Measurements from ENCODE around the gene PDXDC1.
"Not testable (repeated sequence)": the region's sequence is repeated elsewhere in the genome, so short reads cannot be mapped to it uniquely, and the experiment has no call there.

PDXDC1 gene

GRCh38 chr16:14978908-14979307, 4.1 kb downstream of the PDXDC1 start:
- H3K4me1 ChIP-seq (ENCODE audit: control insufficient read depth, insufficient read depth, low read length); H3K27me3 ChIP-seq (ENCODE audit: control insufficient read depth, insufficient read depth, low read length); H3K36me3 ChIP-seq (ENCODE audit: control insufficient read depth, insufficient read depth, low read length); H3K4me3 ChIP-seq (ENCODE audit: low read length); H3K27ac ChIP-seq (ENCODE audit: low read depth, low read length); H3K9ac ChIP-seq (ENCODE audit: low read length): not testable (repeated sequence)

- H3K4me3 ChIP-seq (ENCODE audit: low read length); H3K27me3 ChIP-seq (ENCODE audit: control insufficient read depth, insufficient read depth, low read length); H3K4me1 ChIP-seq (ENCODE audit: control insufficient read depth, insufficient read depth, low read length); H3K9ac ChIP-seq (ENCODE audit: low read length); H3K36me3 ChIP-seq (ENCODE audit: control insufficient read depth, insufficient read depth, low read length); H3K27ac ChIP-seq (ENCODE audit: low read depth, low read length): not testable (repeated sequence)
These were observed 6.4 kb downstream of the PDXDC1 start for GRCh38 chr16:14981234-14981633.

GRCh38 chr16:14982521-14982920, 7.7 kb downstream of the PDXDC1 start:
- not testable (repeated sequence) for H3K27ac ChIP-seq (ENCODE audit: low read depth, low read length); H3K4me1 ChIP-seq (ENCODE audit: control insufficient read depth, insufficient read depth, low read length); H3K9ac ChIP-seq (ENCODE audit: low read length); H3K36me3 ChIP-seq (ENCODE audit: control insufficient read depth, insufficient read depth, low read length); H3K27me3 ChIP-seq (ENCODE audit: control insufficient read depth, insufficient read depth, low read length); H3K4me3 ChIP-seq (ENCODE audit: low read length)

- not testable (repeated sequence) for H3K27me3 ChIP-seq (ENCODE audit: control insufficient read depth, insufficient read depth, low read length); H3K36me3 ChIP-seq (ENCODE audit: control insufficient read depth, insufficient read depth, low read length); H3K4me3 ChIP-seq (ENCODE audit: low read length); H3K9ac ChIP-seq (ENCODE audit: low read length); H3K4me1 ChIP-seq (ENCODE audit: control insufficient read depth, insufficient read depth, low read length); H3K27ac ChIP-seq (ENCODE audit: low read depth, low read length)
These were observed 13.3 kb downstream of the PDXDC1 start for GRCh38 chr16:14988092-14988491.

GRCh38 chr16:14988661-14989191, 13.9 kb downstream of the PDXDC1 start:
- not testable (repeated sequence) for H3K27ac ChIP-seq (ENCODE audit: low read depth, low read length); H3K36me3 ChIP-seq (ENCODE audit: control insufficient read depth, insufficient read depth, low read length); H3K4me1 ChIP-seq (ENCODE audit: control insufficient read depth, insufficient read depth, low read length); H3K9ac ChIP-seq (ENCODE audit: low read length); H3K4me3 ChIP-seq (ENCODE audit: low read length); H3K27me3 ChIP-seq (ENCODE audit: control insufficient read depth, insufficient read depth, low read length)

GRCh38 chr16:14989291-14990281, 14.8 kb downstream of the PDXDC1 start:
- not testable (repeated sequence) for H3K36me3 ChIP-seq (ENCODE audit: control insufficient read depth, insufficient read depth, low read length); H3K4me1 ChIP-seq (ENCODE audit: control insufficient read depth, insufficient read depth, low read length); H3K27ac ChIP-seq (ENCODE audit: low read depth, low read length); H3K27me3 ChIP-seq (ENCODE audit: control insufficient read depth, insufficient read depth, low read length); H3K4me3 ChIP-seq (ENCODE audit: low read length); H3K9ac ChIP-seq (ENCODE audit: low read length)

- H3K27me3 ChIP-seq (ENCODE audit: control insufficient read depth, insufficient read depth, low read length); H3K9ac ChIP-seq (ENCODE audit: low read length); H3K27ac ChIP-seq (ENCODE audit: low read depth, low read length); H3K4me3 ChIP-seq (ENCODE audit: low read length); H3K36me3 ChIP-seq (ENCODE audit: control insufficient read depth, insufficient read depth, low read length); H3K4me1 ChIP-seq (ENCODE audit: control insufficient read depth, insufficient read depth, low read length): not testable (repeated sequence)
These were observed 18.7 kb downstream of the PDXDC1 start for GRCh38 chr16:14993277-14994151.

GRCh38 chr16:14996702-14997101, 21.9 kb downstream of the PDXDC1 start:
- not testable (repeated sequence) for H3K27ac ChIP-seq (ENCODE audit: low read depth, low read length)

GRCh38 chr16:14998300-14998699, 23.5 kb downstream of the PDXDC1 start:
- H3K9ac ChIP-seq (ENCODE audit: low read length); H3K27ac ChIP-seq (ENCODE audit: low read depth, low read length); H3K4me1 ChIP-seq (ENCODE audit: control insufficient read depth, insufficient read depth, low read length); H3K4me3 ChIP-seq (ENCODE audit: low read length); H3K36me3 ChIP-seq (ENCODE audit: control insufficient read depth, insufficient read depth, low read length); H3K27me3 ChIP-seq (ENCODE audit: control insufficient read depth, insufficient read depth, low read length): not testable (repeated sequence)

More at GRCh38 chr16:14996702-14997101, 21.9 kb downstream of the PDXDC1 start:
- H3K27me3 ChIP-seq (ENCODE audit: control insufficient read depth, insufficient read depth, low read length); H3K4me3 ChIP-seq (ENCODE audit: low read length); H3K36me3 ChIP-seq (ENCODE audit: control insufficient read depth, insufficient read depth, low read length); H3K4me1 ChIP-seq (ENCODE audit: control insufficient read depth, insufficient read depth, low read length); H3K9ac ChIP-seq (ENCODE audit: low read length): not testable (repeated sequence)

GRCh38 chr16:14999845-15000244, 25.0 kb downstream of the PDXDC1 start:
- H3K4me1 ChIP-seq (ENCODE audit: control insufficient read depth, insufficient read depth, low read length); H3K36me3 ChIP-seq (ENCODE audit: control insufficient read depth, insufficient read depth, low read length); H3K9ac ChIP-seq (ENCODE audit: low read length); H3K27ac ChIP-seq (ENCODE audit: low read depth, low read length); H3K27me3 ChIP-seq (ENCODE audit: control insufficient read depth, insufficient read depth, low read length); H3K4me3 ChIP-seq (ENCODE audit: low read length): not testable (repeated sequence)

- H3K9ac ChIP-seq (ENCODE audit: low read length); H3K27me3 ChIP-seq (ENCODE audit: control insufficient read depth, insufficient read depth, low read length); H3K4me3 ChIP-seq (ENCODE audit: low read length); H3K36me3 ChIP-seq (ENCODE audit: control insufficient read depth, insufficient read depth, low read length); H3K4me1 ChIP-seq (ENCODE audit: control insufficient read depth, insufficient read depth, low read length); H3K27ac ChIP-seq (ENCODE audit: low read depth, low read length): not testable (repeated sequence)
These were observed 27.6 kb downstream of the PDXDC1 start for GRCh38 chr16:15002448-15002847.

GRCh38 chr16:15005357-15006132, 30.7 kb downstream of the PDXDC1 start:
- not testable (repeated sequence) for H3K4me1 ChIP-seq (ENCODE audit: control insufficient read depth, insufficient read depth, low read length); H3K4me3 ChIP-seq (ENCODE audit: low read length); H3K36me3 ChIP-seq (ENCODE audit: control insufficient read depth, insufficient read depth, low read length); H3K9ac ChIP-seq (ENCODE audit: low read length); H3K27me3 ChIP-seq (ENCODE audit: control insufficient read depth, insufficient read depth, low read length); H3K27ac ChIP-seq (ENCODE audit: low read depth, low read length)
